Suppressor macrophage (primary cell): ENCODE data around the gene TRAFD1.

ENCODE experiments used
- DNase-seq, 4 experiments: peaks; one replicate each; pipeline ENCODE4 v3.0.0-alpha.2; 2020 to 2022

The TRAFD1 gene

DNA sequence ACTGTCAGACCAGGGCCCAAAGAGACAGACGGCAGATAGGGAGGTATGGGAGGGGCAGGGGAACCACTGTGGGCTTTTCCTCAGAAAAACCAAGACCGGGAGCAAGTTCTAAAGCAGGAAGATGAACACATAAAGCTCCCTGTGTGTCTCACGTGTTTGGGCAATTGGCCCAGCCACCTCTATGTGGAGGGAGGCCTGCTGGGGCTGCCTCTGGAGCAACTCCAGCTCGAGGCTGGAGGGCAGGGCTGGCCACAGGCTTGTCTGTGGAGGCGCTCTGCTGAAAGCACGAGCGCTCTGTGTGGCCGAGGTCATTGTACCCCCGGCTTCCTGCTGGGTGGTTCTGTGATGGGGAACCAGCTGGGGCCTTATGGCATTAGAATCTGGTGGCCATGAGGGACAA is 36.4 kb downstream of the TRAFD1 start:
- DNase-seq: no peak

DNA sequence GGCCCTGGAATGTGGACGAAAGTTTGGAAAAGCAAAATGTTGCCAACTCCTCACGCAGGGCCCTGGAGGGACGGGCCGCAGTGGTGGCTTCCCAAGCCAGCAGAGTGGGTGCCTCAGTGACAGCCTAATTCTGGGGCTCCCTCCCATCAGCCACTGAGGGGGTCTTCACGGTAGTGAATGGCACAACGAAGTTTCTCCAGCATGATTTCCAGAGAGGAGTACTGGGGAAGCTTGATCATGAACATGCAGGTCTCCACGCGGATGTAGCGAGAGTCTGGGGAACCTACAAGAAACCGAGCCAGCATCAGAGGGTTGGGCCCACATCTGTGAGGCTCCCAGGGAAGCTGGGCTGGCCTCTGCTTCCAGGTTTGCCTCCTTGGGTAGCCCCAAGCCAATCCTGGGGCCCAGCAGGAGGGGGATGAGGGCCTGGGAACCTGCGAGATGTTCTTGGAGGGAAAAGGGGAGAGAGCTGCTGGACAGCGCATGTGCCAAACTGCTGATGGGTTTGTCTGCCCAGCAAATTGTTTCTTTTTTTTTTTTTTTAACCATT is 37.0 kb downstream of the TRAFD1 start:
- DNase-seq: no peak

DNA sequence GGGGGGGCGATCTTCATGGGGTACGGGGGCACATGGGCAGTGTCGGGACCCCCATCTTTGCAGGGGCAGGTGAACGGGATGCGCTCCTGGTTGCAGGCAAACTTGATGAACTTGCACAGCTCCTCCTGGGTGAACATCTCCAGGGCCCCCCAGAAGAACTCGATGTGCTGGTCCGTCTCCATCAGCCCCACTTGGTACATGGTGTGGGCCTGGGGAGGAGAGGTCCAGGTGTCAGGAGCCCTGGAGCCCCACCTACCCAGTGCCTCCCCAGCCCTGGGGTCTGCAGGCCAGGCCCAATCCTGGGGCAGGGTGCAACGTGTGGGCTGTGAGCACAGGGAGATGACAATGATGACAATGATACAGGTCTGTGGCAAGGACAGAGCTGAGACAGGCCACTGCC is 37.7 kb downstream of the TRAFD1 start:
- DNase-seq: no peak

DNA sequence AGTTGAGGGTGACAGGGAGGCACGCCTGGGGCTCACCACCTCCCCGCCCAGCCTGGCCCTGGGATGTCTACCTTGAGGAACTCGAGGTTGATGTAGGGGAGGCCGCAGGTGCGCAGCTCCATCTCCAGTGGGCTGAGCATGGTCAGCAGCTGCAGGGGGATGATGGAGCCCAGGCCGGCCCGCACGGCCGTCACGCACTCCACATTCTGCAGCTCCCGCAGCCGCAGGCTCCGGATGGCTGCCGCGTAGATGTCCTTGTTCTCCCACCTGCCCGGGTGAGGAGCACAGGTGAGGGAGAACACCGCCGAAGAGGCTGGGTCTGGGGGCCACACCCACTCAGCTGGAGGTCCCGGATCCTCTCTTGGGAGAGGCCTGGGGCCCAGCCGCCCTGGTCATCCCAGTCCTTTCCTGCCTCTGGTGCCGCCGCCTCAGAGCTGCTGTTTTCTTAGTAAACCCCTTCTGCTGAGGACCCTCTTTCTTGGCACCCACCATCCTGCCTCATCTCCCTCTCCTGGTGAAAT is 38.2 kb downstream of the TRAFD1 start:
- no peak for DNase-seq

DNA sequence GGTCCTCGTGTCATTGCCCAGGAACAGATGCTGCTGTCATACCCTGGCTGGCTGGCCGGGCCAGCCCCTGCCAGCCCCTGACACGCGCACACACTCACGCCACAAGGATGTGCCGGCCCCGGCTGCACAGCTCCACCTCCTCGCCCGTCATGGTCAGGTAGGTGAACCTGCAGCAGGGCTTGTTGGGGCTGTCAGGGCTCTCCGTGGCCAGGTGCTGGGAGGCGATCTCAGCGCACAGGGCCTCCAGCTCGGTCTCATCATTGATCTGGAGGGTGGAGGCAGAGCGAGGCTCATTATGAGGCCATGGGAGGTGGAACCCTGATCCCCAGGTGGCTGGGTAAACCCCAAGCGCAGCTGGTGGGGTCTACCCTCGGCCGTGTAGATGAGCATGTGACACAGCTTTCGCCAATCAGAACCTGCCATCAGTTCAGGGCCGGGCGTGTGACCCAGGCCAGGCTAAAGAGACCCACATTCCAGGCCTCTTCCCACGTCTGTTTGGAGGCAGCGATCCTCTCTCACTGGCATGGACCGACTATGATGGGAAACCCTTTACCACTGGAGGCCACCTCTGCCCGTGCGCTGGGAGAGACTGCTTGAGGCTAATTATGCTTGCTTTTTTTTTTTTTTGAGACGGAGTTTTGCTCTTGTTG is 38.8 kb downstream of the TRAFD1 start:
- DNase-seq: no peak

DNA sequence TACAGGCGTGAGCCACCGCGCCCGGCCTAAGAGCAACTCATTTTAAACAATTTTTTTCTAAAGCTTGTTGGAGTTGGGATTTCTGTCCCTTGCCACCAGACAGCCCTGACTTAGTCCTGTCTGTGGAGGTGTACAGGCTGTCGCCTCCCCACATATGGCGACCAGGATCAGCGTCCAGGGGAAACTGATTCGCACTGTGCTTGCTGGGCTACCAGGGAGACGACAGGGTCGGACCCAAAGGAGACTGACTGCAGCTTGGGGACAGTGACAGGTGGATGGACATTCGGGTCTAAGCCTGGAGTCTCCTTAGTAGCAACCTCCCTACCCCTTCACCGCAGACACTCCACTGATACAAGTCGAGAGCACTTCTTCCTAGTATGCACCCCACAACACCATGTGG is 40.3 kb downstream of the TRAFD1 start:
- no peak for DNase-seq

DNA sequence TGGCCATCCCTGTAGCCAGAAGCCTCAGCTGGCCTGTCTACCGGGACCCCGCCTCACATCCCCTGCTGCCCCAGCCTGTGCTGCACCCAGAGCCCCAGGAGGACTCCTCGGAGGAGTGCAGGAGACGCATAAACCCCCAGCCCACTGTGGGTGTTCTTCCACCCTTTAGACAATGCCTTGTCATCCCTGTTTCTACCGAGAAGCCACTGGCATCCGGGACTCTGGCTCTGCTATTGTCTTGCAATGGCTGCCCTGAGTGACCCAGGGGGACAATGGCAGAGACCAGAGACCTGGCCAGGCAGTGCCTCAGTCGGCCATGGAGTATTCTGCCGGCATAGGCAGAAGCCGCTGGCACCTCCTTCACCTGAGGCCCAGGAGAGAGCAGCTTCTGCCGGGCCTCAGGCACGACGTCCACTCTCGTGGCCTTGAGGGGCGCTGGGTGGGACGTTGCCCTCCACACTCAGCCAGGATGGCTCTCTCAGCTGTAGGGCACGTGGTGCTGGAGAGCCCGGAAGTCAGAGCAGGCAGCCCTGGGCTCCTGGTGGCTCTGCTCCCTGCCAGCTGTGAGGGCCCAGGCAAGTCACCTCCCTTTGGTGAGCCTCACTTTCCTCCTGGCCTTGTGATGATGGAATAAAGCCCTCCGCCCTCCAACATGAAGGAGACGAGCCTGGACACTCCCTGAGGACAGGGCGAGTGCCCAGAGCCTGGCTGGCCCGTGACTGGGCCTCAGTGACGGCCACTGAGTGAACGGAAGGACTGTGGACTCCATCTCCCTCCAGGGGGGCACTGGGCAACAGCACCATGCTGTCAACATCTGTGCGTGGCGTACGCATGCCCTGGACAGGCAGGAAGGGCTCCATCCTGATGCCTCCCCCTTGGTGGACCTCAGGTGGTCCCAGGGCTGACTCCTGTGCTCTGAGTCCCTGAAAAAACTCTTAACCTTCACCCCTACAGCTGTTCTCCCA is 41.0 kb downstream of the TRAFD1 start:
- DNase-seq: no peak

DNA sequence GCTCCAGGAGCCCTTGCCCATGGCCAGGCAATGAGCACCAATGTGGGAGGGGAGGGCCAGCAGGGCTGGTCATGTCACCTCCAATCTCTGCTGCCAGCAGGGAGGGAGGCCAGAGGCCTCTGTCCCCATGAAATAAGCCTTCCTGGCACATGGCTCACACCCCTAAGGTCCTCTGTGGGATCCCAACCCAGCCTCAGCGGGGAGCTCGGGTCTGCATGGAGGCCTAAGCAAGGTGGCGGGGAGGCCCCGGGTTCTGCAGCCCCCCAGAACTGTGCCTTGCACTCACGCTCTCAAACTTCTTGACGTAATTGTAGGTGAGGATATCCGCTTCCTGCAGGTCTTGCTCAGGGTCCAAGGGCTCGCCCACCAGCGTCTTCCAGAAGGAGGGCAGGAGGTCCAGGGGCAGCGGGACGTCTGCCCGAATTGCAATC is 41.7 kb downstream of the TRAFD1 start:
- DNase-seq: no peak

DNA sequence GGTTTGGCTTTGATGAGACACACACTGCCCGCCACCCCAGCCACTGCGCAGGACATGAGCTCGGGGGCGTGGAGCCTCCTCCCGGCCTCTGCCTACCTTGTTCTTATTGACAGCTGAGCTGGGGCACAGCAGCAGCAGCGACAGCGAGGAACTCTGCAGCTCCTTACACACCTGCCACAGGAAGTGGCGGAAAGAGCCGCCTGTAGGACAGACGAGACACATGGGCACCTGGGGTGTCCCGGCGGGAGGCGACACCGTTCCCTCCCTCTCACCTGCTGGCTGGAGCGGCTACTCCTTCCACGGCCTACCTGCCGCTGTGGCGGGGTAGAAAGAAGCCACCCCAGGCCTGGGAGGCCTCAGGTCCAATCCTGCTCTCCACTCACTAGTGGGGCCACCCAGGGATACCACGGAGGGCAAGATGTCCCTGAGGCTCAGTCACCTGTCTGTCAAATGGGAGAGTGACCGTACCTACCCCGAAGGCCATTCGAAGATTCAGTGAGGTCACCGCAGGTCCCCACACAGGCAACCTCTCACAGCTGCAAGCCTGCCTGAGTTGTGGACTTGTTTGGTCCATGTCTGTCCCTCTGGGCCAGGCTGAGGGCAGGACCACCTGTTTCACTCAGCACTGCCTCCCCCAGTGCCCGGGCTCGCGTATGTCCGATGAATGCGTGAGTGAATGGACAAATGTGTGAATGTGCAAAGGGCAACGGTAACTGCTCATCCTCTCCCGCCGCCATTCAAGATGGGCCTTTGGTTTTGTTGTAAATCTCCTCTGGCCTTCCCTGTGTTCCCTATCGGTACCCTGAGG is 42.6 kb downstream of the TRAFD1 start:
- no peak for DNase-seq

DNA sequence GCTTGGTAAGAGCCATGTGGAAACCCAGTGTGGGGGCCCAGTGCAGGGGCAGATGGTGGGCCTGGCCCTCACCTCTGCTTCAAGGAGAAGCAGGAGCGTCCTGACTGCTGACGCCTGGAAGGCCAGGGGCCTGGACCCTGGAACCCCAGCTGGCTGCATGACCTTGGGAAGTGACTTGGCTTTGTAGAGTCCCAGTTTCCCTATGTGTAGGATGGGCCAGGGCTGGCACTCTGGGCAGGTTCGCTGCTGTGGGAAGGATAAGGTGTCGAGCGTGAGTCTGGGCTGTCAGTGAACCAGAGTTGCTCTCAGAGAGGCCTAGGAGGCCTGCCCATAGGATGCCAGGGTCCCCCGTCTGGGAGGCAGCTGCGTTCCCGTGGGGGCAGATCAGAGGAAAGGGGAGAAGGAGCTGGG is 43.2 kb downstream of the TRAFD1 start:
- DNase-seq: no peak

DNA sequence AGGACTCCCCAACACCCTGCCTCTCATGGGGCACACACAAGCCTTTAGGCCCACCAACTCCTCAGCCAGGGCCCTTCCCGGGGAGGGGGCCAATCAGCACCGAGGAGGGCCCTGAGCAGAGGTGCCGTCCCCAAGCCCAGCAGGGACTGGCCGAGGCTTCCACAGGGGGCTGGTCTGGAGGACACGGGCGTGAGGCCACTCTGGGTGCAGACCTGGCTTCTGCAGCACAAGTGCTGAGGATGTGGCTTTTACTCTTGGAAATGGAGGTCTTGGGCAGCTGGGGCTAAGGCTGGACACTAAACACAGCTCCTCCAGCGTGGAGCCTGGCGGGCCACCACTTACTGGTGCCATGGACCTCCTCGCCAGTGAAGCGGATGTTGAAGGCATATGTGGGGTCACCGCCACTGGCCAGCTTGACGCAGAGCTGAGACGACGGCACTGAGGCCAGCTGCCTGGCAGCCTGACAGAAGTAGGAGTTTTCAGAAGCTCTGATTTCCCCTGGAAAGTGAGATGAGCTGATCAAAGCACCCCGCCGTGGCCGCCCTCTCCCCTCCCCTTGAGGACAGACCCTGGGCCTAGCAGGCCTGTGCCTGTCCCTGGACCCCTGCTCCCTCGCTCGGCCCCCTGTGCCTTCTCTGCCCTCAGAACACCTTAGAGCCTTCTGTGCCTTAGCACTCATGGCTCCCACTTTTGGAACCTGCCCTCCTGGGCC is 44.0 kb downstream of the TRAFD1 start:
- no peak for DNase-seq

DNA sequence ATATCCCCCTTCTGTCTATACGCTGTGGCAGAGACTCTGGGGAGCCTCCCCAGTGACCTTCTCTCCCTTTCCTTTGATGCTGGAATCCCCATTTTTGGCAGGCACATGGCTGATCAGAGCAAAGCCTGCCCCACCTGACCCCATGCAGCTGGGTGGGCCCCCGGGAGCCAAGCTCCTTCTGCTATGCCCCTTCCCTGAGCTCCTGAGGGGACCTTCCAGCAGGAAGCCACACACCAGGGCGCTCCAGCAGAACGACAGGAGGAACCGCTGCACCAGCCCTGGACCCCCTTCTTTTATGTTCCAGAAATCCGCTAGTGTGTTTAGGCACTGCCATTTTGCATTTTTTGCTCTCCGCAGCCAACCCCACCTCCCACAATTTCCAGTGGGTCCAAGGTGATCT is 44.6 kb downstream of the TRAFD1 start:
- no peak for DNase-seq

DNA sequence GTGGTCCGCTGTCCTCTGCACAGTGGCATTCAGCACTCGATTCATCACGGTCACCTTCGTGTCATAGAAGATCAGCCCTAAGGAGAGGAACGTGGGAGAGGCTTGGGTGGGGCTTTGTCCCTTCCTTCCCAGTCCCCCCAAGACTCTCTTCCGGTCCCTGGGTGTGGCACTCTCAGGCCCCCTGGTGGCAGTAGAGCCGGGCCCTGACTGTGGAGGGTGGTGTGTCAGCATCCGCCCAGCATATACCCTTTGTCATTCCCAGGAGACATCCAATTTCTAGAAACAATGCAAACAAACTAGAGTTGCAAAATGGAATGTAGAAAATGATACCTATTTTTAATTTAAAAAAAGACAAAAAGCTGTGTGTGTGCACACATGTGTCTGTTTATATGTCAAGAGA is 45.0 kb downstream of the TRAFD1 start:
- peak in 3 of 4 experiments; percentile 19 to 48 (median 40) for DNase-seq

DNA sequence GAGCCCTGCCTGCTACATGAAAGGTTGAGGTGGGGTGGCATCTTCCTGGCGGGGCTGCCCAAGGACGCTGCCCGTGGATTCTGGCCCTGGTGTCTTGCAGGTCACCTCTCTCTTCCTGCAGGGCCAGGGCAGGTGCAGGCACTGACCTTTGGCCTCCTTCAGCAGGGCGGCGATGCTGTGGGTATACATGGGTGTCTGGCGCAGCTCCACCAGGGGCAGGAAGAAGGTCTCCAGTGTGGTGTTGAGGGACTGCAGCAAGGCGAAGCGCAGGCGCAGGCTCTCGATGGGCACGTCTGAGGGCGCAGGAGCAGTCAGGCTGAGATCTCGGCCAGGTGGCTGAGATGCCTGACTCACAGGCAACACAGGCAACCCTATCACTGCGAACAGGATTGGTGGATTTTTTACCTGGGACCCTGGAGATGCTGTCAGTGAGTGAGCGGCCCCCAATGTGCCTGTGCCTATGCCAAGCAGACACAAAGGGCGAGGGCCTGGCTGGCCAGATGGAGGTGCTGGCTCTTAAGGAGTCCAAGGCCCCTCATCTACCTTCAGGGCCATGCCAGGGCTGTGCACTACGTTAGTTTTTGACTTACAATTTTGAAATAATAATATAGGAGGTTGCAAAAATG is 45.7 kb downstream of the TRAFD1 start:
- no peak for DNase-seq

DNA sequence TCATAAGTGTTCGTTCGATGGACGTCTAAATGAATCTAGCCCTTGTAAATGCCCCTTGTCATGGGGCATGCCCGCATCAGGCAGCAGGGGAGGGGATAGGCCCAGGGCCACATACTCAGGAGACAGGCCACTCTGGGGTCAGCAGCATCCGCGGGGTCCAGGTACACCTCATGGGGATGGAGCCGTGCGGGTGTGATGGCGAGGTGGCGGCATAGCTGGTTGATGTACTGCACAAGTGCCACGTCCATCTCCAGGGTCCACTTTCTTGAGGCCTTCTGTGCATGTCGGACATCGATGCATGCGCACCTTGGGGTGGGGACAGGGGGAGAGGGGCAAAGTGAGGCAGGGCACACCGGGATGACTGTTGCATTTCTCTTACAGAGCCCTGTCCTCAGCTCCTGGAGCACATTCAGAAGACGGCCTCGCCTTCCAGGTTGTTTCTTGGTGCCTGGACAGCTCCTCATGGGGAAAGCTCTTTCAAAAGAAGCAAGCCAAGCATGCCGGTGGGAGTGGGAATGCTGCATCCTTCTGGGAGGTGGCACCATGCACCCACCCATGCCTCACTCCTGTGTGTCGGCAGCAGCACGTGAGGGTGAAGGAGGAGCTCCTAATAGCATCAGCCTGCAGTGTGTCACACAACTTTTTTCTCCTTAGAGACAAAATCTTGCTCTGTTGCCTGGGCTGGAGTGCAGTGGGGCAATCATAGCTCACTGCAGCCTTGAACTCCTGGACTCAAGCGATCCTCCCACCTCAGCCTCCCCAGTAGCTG is 47.4 kb downstream of the TRAFD1 start:
- DNase-seq: no peak

DNA sequence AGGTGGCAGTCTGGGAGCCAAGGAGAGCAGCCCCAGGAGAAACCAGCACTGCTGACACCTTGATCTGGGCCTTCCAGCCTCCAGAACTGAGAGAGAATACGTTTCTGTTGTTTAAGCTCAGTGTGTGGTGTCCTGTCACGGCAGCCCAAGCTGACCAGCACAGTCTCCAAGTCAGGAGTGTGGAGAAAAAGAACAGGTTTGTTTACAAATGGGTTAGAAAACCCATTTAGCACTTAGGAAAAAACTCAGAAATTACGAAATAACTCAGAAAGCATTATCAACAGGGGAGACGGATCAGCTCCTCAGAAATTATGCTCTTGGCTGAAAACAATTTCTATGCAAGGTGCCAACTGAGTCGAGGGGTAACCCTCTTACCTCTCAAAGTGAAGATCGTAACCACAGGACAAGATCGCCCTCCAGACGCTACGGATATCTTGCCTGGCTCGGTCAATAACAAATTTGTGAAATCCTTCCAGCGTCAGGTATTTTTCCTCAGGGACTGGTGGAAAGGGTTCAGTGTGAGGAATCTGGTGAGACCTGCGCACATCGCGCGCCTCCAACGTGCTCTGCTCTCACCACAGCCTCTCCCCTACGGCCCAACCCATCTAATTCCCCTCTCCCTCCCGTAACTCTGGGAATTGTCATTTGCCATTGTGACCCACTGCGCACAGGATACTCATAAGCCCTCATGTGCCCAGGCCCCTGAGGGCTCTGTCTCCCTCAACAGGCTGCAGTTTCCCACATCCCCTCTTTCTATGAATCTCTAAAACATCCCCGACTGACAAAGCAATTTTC is 50.2 kb downstream of the TRAFD1 start:
- no peak for DNase-seq

DNA sequence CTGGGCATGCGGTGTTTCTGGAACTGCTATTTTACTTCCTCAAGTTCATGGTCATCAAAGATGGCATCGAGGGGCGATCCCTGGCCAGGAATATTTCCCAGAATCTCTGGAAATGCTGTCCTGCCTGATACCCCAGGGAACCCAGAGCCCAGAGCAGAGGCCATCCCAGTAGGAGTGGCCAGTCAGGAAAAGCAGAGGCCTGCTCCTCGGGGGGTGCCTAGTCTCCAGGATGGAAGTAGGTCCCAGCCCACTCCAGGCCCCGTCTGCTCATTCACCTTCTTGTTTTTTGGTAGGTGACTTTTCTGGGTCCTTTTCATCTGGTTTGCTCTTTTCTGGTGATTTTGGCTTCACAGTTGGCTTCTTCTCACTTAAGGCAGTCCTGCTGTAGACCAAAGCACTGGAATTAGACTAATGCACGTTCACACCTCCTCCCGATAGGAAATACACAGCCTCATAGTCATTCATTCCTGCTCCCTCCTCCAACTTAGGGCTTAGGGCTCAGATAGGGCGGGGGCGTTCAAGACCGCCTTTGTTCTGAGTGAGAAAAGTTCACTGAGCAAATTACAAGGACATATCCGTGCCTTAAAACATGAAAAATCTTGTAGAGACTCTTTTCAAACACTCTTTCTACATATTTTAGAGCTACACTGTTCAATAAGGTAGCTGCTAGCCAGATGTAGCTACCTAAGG is 51.1 kb downstream of the TRAFD1 start:
- no peak for DNase-seq

DNA sequence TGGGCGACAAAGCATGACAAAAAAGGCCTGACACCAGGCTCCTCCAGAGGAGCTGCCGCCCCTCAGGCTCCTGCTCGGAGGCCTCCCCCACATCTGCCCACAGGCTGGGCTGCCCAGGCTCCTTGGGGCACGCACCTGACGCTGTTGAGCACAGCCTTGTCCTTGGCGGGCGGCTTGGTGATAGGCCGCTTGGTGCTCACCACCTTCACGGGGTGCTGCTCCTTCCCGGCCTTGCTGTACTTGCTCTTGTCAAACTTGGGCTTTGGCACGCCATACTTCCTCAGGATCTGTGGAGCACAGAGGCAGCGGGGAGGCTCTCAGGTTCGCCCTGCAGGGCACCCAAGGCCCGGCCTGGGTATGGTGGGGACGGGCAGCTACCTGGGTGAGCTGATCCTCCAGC is 53.4 kb downstream of the TRAFD1 start:
- no peak for DNase-seq

DNA sequence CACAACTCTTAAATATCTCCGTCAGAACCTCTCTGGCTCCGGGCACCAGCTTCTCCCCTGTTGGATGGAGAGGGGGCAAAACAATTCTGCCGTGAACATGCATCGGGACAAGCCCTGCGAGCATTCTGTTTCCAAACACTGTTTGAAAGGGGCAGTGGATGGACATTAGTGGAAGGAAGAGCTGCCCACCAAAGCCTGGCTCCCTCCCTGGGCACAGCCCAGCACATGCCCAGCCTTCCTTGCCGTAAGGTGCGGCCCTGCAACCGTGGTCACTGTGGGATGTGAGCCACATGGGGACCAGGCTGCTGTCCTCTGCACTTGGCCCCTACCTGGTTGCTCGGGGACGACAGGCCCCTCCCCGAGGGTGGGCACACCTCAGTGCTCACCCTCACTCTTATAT is 54.0 kb downstream of the TRAFD1 start:
- no peak for DNase-seq
